AML-193 (cell line): Measurements from ENCODE around the gene SARS1.

Source experiments
- DNase-seq, 2 experiments: peaks; one replicate each; lab custom pipeline; 2025; lab: John Stamatoyannopoulos, UW

SARS1 gene

DNA sequence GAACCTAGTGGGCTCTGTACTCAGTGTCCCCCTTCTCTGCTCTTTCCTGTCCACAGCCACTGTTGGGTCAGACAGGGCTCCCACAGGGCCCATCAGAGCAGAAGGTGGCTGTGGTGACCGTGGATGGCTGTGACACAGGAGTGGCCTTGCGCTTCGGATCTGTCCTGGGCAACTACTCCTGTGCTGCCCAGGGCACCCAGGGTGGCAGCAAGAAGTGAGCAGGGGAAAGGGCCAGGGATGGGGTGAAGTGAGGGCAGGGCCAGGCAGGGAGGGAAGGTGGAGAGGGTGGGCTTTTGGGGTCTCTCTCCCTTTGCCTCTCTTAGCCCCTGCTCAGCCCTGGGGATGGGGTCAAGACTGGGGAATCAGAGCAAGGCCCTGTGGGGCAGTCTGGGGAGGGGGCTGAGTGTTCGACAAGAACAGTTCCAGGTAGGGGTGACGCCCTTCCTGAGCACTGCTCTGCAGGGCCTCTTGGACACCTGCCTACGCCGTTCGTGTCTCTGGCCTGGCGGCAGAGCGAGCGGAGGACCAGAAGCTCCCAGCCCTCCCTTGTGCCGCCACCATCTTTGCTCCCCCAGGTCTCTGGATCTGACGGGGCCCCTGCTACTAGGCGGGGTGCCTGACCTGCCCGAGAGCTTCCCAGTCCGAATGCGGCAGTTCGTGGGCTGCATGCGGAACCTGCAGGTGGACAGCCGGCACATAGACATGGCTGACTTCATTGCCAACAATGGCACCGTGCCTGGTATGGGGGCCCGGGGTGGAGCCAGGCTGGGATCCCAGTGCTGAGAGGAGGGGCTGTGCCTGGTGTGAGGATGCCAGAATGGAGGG, 48.7 kb downstream of the SARS1 start:
- no peak for DNase-seq

DNA sequence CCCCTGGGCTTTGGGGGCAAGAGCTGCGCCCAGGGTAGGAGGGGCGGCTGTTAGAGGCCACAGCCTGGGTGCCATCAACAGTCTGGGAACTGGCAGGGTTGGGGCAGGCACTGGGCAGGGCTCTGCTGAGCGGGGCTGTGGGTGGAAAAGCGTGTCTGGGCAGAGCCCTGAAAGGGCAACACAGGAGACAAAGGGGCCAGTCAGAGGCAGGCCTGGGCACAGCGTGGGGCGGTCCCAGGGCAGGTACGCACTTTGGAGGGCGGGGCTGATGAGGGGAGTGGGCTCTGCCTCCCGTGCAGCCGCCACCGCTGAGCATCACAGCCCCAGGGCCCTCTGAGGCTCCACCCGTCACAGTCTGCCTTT, 49.5 kb downstream of the SARS1 start:
- DNase-seq, result no peak

DNA sequence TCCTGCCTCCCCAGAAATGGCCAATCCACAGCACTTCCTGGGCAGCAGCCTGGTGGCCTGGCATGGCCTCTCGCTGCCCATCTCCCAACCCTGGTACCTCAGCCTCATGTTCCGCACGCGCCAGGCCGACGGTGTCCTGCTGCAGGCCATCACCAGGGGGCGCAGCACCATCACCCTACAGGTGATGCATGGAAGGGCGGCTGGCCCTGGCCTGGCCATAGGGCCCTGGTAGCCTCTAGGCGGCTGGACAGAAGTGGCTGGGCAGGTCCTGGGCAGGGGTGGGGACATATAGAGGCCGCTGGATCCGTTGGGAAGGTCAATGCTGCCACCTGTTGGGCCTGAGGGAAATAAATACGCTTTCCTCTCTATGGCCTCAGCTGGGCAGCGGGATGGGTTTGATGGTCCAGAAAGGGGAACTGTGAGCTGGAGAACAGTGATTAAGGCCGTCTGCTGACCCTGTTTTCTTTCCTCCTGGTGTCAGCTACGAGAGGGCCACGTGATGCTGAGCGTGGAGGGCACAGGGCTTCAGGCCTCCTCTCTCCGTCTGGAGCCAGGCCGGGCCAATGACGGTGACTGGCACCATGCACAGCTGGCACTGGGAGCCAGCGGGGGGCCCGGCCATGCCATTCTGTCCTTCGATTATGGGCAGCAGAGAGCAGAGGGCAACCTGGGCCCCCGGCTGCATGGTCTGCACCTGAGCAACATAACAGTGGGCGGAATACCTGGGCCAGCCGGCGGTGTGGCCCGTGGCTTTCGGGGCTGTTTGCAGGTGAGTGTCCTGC, 50.1 kb downstream of the SARS1 start:
- peak; percentile 31 to 45 for DNase-seq

DNA sequence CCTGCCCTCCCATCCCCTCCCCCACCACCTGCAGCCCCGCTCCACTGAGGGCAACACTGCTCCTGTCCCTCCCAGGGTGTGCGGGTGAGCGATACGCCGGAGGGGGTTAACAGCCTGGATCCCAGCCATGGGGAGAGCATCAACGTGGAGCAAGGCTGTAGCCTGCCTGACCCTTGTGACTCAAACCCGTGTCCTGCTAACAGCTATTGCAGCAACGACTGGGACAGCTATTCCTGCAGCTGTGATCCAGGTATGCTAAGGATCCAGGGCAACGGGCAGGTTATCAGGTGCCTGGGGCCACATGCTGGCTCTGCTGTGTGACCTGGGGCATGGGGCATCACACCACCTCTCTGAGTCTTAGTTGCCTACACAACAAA, 50.6 kb downstream of the SARS1 start:
- no peak for DNase-seq

DNA sequence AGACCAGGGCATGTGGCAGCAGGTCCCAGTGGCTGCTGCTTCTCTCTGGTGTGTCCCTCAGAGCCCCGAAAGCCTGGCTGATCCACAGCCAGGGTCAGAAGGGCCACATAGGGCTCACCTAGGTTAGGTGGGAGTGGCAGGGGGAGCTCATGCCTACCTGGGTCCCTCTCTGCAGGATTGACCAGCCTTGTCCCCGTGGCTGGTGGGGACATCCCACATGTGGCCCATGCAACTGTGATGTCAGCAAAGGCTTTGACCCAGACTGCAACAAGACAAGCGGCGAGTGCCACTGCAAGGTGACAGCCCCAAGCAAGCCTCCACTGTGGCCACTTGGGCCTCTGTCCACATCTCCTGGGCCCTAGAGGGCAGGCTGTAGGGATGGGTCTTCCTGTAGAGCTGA, 51.3 kb downstream of the SARS1 start:
- no peak for DNase-seq

DNA sequence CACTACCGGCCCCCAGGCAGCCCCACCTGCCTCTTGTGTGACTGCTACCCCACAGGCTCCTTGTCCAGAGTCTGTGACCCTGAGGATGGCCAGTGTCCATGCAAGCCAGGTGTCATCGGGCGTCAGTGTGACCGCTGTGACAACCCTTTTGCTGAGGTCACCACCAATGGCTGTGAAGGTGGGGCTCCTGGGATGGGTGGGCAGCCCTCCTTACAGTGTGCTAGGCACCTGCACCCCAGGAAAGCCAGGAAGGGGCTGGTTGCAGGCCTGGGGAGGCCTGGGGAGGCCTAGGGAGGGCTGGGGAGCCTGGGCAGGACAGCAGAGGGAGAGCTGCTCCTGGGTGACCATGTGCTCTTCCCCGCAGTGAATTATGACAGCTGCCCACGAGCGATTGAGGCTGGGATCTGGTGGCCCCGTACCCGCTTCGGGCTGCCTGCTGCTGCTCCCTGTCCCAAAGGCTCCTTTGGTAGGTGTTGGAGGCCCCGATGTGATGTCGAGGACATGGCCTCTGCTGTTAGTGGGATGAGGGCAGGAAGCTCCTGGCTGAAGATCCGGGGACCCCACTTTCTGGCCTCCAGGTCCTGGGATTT, 52.1 kb downstream of the SARS1 start:
- DNase-seq, result no peak

DNA sequence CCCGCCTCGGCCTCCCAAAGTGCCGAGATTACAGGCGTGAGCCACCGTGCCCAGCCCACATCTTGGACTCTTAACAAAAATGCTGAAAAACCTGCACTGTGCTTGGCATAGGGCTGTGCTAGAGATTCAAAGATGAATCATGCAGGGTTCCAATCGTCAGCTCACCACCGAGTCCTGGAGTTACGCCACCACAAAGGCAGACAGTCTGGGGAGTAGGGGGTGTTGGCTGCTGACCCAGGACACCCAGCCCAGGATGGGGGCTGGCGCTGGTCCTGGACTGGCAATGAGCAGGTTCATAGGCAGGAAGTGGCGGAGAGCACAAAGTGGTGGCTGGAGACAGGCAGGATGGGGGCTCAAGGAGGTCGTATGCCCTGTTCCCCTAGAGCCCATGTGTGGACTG, 53.2 kb downstream of the SARS1 start:
- DNase-seq, result no peak

DNA sequence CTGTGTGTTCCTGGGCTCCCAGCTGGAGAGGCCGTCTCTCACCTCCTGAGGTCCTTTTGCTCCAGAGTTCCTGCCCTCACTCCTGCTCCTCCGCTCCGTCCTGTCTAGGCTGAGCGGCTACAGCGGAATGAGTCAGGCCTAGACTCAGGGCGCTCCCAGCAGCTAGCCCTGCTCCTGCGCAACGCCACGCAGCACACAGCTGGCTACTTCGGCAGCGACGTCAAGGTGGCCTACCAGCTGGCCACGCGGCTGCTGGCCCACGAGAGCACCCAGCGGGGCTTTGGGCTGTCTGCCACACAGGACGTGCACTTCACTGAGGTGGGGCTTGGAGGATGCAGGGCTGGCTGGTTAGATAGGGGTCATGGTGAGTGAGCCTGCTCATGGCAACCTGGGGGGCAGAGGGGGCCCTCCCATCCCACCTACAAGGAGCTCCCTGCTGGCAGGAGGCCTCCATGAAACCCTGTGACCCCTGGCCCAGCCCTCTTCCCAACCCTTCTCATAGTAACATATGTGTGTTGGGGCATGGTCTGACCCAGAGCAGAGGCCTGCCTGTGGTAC, 54.1 kb downstream of the SARS1 start:
- no peak for DNase-seq

DNA sequence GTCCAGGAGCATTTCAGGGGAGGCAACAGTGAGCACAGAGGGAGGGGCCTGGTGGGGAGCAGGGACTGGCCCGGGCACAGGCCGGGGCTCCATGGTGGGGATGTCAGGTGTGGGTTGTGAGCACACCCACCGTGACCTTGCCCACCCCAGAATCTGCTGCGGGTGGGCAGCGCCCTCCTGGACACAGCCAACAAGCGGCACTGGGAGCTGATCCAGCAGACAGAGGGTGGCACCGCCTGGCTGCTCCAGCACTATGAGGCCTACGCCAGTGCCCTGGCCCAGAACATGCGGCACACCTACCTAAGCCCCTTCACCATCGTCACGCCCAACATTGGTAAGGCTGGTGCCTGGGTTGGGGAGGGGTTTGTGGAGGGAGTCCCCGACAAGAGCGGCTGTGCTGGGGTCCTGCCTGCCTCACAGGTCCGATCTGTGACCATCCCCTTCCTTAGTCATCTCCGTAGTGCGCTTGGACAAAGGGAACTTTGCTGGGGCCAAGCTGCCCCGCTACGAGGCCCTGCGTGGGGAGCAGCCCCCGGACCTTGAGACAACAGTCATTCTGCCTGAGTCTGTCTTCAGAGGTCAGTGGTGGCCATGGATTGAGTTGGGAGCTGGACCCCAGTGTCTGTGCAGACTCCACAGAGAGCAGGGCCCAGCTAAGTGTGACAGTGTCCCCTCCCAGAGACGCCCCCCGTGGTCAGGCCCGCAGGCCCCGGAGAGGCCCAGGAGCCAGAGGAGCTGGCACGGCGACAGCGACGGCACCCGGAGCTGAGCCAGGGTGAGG, 54.9 kb downstream of the SARS1 start:
- no peak for DNase-seq

DNA sequence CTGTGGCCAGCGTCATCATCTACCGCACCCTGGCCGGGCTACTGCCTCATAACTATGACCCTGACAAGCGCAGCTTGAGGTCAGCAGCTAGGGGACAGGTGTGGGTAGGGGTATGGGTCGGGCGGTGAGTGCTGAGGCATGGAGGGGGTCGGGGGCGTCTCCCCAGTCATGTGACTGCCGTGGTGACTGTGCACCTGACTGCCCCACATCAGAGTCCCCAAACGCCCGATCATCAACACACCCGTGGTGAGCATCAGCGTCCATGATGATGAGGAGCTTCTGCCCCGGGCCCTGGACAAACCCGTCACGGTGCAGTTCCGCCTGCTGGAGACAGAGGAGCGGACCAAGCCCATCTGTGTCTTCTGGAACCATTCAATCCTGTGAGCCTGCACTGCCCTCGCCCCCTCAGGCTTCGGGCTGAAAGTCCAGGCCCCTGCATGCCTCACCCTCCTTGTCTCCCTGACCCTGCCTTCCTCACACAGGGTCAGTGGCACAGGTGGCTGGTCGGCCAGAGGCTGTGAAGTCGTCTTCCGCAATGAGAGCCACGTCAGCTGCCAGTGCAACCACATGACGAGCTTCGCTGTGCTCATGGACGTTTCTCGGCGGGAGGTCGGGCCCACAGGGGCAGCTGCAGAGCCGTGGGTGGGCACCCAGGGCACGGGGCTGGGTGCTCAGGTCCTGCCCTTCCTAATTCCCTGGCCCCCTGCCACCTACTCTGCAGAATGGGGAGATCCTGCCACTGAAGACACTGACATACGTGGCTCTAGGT, 55.7 kb downstream of the SARS1 start:
- DNase-seq, result no peak

DNA sequence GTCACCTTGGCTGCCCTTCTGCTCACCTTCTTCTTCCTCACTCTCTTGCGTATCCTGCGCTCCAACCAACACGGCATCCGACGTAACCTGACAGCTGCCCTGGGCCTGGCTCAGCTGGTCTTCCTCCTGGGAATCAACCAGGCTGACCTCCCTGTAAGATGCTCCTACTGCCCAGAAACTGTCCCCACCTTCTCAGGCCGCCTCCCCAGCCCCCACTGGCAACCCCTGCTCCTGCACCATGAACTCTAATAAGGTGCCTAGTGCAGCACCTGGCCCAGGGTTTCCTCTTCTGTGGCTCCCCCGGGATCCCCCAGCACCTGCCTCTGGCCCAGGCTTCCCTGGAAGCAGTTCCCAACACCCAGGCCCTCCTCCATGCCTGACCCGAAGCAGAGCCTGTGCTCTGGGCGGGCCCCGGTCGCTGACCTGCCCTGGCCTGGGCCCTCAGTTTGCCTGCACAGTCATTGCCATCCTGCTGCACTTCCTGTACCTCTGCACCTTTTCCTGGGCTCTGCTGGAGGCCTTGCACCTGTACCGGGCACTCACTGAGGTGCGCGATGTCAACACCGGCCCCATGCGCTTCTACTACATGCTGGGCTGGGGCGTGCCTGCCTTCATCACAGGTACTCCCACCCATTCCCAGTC, 56.4 kb downstream of the SARS1 start:
- DNase-seq, result no peak

DNA sequence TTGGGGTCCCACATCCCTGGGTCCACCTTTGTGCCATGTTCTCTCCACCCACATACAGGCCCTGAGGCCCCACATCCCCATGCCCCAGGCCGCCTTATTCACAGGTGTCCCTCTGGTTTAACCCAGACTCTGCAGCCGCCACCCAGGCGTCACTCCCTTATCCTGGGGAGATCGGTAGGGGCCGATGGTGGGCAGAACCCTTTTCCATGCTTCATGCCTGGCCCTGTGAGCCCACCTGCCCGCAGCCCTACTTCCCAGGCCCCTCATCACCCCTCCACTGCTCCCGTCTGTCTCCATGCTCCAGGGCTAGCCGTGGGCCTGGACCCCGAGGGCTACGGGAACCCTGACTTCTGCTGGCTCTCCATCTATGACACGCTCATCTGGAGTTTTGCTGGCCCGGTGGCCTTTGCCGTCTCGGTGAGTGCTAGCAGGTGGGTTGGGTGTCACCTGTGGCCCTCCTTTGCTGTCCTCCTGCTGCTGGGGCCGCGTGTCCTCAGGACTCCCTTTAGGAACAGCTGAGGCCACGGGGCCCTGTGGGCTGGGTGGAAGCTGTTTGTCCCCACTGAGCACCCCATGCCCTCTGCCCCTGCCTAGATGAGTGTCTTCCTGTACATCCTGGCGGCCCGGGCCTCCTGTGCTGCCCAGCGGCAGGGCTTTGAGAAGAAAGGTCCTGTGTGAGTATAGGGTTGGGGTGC, 57.1 kb downstream of the SARS1 start:
- DNase-seq, result no peak

DNA sequence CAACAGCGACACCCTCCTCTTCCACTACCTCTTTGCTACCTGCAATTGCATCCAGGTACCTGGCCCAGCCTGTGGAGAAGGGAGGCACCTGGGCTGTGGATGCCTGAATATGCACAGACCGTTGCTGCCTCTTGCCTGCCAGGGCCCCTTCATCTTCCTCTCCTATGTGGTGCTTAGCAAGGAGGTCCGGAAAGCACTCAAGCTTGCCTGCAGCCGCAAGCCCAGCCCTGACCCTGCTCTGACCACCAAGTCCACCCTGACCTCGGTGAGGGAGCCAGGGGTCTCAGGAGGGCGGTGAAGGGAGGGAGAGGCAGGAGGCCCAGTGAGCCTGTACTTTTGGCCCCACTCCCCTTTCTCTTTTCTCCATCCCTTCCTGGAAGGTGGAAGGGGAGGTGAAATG, 57.7 kb downstream of the SARS1 start:
- no peak for DNase-seq

DNA sequence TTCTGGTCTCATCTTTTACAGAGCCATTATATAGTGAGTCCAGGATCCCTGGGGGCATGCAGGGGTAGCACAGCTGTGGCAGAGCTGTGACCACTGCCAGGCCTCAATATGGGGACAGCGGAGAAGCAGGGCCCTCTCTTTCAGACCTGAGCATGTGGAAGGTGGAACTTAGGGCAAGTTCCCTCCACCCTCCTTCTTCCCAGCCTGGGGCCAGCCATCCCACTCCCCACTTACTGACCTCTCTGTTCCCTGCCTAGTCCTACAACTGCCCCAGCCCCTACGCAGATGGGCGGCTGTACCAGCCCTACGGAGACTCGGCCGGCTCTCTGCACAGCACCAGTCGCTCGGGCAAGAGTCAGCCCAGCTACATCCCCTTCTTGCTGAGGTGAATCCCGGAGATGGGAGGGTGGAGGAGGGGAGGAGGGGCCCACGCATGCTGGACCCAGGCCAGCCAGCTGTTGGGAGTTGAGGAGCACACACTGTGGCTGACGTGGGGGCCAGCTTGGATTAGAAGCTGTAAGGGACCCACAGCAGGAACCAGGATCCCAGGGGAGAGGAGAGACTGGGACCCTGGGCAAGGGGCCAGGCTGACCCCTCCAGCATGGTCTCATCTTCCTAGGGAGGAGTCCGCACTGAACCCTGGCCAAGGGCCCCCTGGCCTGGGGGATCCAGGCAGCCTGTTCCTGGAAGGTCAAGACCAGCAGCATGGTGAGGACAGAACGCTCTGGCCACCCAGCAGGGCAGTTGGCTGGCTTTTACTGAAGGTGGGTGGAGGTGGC, 58.5 kb downstream of the SARS1 start:
- no peak for DNase-seq

DNA sequence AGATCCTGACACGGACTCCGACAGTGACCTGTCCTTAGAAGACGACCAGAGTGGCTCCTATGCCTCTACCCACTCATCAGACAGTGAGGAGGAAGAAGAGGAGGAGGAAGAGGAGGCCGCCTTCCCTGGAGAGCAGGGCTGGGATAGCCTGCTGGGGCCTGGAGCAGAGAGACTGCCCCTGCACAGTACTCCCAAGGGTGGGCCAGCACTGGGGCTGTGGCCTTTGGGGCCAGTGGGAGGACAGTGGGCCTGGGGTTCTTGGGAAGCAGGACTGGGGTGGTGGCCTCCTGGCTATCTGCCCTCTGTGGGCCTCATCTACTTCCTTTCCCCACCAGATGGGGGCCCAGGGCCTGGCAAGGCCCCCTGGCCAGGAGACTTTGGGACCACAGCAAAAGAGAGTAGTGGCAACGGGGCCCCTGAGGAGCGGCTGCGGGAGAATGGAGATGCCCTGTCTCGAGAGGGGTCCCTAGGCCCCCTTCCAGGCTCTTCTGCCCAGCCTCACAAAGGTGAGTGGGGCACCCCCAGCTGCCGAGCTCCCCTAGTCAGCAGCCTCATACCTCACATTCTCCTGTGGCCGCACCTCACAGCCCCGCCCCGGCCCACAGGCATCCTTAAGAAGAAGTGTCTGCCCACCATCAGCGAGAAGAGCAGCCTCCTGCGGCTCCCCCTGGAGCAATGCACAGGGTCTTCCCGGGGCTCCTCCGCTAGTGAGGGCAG, 59.3 kb downstream of the SARS1 start:
- DNase-seq, result no peak

DNA sequence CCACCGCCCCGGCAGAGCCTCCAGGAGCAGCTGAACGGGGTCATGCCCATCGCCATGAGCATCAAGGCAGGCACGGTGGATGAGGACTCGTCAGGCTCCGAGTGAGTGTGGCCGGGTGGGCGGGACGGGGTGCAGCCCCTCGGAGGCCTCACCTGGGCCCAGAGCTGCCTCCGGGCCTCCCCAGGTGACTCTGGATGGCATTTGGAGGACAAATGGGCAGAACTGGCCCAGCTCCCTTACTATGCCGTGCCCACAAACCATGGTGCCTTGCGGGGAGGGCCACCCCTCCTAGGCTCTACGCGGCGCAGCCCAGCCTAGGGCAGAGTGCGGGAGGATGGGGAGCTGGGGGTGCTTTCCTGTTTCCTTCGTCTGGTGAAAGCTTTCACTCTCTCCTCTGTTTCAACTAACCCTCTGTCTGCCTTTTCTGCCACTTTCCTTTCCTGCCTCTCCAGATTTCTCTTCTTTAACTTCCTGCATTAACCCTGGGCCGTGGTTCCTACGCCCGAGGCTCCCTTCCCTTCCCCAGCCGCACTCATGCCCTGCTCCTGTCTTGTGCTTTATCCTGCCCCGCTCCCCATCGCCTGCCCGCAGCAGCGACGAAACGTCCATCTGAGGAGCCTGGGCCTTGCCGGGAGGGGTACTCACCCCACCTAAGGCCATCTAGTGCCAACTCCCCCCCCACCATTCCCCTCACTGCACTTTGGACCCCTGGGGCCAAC, 60.0 kb downstream of the SARS1 start:
- no peak for DNase-seq

DNA sequence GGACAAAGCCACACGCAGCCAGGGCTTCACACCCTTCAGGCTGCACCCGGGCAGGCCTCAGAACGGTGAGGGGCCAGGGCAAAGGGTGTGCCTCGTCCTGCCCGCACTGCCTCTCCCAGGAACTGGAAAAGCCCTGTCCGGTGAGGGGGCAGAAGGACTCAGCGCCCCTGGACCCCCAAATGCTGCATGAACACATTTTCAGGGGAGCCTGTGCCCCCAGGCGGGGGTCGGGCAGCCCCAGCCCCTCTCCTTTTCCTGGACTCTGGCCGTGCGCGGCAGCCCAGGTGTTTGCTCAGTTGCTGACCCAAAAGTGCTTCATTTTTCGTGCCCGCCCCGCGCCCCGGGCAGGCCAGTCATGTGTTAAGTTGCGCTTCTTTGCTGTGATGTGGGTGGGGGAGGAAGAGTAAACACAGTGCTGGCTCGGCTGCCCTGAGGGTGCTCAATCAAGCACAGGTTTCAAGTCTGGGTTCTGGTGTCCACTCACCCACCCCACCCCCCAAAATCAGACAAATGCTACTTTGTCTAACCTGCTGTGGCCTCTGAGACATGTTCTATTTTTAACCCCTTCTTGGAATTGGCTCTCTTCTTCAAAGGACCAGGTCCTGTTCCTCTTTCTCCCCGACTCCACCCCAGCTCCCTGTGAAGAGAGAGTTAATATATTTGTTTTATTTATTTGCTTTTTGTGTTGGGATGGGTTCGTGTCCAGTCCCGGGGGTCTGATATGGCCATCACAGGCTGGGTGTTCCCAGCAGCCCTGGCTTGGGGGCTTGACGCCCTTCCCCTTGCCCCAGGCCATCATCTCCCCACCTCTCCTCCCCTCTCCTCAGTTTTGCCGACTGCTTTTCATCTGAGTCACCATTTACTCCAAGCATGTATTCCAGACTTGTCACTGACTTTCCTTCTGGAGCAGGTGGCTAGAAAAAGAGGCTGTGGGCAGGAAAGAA, 61.1 kb downstream of the SARS1 start:
- DNase-seq, result no peak
